A549 treated with AZD9567 at 1 μM for 4 hours (cell line): ENCODE data around the gene RGS6. TPM values are rescaled to one million over a fixed set of nuclear protein-coding genes. Genes with fewer than 3 reads are reported as not detected.

Experiments used
- total RNA-seq: library from RNA; stranded (reverse); fragments of 200-300 nt; extraction: Qiagen RNA extraction; gene quantifications from 5 replicates; pipeline ENCODE4 v1.2.3, GENCODE V29; 2022; ENCODE audit not compliant: insufficient read depth

RGS6 gene
- total RNA-seq: not detected in 5 replicates

DNA sequence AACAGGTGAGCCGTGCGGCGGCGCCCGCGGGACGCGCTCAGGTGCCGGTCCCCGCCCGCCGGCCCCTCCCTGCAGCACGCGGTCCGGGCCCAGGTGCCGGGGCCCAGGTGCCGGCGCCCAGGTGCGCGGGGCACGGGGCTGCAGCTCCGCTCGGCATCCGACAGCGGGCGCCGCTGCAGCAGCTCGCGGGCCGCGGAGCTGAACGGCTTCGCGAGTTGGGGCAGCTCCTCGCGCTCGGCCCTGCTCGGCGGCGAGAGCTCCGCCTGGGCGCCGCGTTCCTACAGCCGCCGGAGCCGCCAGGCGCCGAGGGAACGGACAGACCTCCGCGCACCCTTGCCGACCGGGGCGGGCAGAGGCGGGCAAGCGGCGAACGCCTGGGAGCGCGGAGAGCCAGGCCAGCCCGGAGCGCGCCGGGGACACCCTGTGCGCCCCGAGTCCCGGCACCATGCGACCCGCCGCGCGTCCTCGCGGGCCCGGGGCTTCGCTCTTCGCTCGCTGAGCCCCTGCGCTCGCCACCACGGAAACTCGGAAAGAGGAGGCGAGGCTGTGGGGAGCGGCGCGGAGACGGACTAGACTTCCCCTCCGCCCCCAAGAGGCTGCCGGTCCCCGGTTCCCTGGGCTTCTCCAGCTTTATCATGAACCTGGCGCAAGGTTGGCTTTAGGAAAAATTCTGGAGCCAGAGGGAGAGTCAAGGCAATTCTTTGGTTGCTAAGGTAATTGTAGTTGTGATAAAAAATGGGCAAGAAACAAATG lies at the start of gene RGS6:
RGS6 (plus strand) TSS at position 201 of the 753 bp plus-strand sequence.

